Loucy (cell line): ENCODE measurements around the gene SGSM2.

Experiments
- H2AFZ ChIP-seq: fragments of 200-600 bp; sonication (generic); 2 replicates; pipeline ENCODE4 v1.6.0; 2016; ENCODE audit warnings: antibody characterized with exemption, mild to moderate bottlenecking, low read length, moderate library complexity
- H3F3A ChIP-seq: fragments of 200-600 bp; 2 replicates; pipeline ENCODE4 v1.6.0; 2016; ENCODE audit warnings: antibody characterized with exemption, low read depth, mild to moderate bottlenecking
- H3K27me3 ChIP-seq: fragments of 200-600 bp; sonication (generic); 2 replicates; pipeline ENCODE4 v1.6.1; 2014; ENCODE audit warnings: low read length, mild to moderate bottlenecking; ENCODE audit not compliant: insufficient read depth, poor library complexity, severe bottlenecking
- H3K36me3 ChIP-seq: fragments of 200-600 bp; sonication (generic); 2 replicates; pipeline ENCODE4 v1.6.1; 2016; ENCODE audit warnings: low read length; ENCODE audit not compliant: insufficient read depth
- H3K4me1 ChIP-seq: fragments of 200-600 bp; sonication (generic); 2 replicates; pipeline ENCODE4 v1.5.1; 2014; ENCODE audit warnings: low read length, mild to moderate bottlenecking; ENCODE audit not compliant: insufficient read depth, poor library complexity, severe bottlenecking
- H3K4me2 ChIP-seq: fragments of 200-600 bp; sonication (generic); 2 replicates; pipeline ENCODE4 v1.6.0; 2014; ENCODE audit warnings: antibody characterized with exemption, low read length, low read depth, mild to moderate bottlenecking; ENCODE audit not compliant: poor library complexity, severe bottlenecking
- H3K4me3 ChIP-seq: fragments of 200-600 bp; sonication (generic); 2 replicates; pipeline ENCODE4 v1.5.1; 2014; ENCODE audit warnings: low read length, mild to moderate bottlenecking, mixed read lengths; ENCODE audit not compliant: poor library complexity, severe bottlenecking
- H3K79me2 ChIP-seq: fragments of 200-600 bp; sonication (generic); 2 replicates; pipeline ENCODE4 v1.6.1; 2014; ENCODE audit warnings: low read length; ENCODE audit not compliant: insufficient read depth
- H3K9ac ChIP-seq: fragments of 200-600 bp; sonication (generic); 2 replicates; pipeline ENCODE4 v1.6.0; 2014; ENCODE audit warnings: mild to moderate bottlenecking, low read depth, low read length, moderate library complexity; ENCODE audit not compliant: poor library complexity, severe bottlenecking
- H3K9me2 ChIP-seq: fragments of 200-600 bp; sonication (generic); replicated peaks from 2 replicates; pipeline ENCODE4 v1.6.1; 2016; ENCODE audit warnings: low read depth, low read length, mixed read lengths
- H3K9me3 ChIP-seq: fragments of 200-600 bp; sonication (generic); 2 replicates; pipeline ENCODE4 v1.6.1; 2014; ENCODE audit warnings: mild to moderate bottlenecking, antibody characterized with exemption, low read length, low read depth; ENCODE audit not compliant: insufficient read depth
- H4K20me1 ChIP-seq: fragments of 200-600 bp; sonication (generic); 2 replicates; pipeline ENCODE4 v1.6.0; 2014; ENCODE audit warnings: antibody characterized with exemption, low read length, mild to moderate bottlenecking; ENCODE audit not compliant: insufficient read depth, poor library complexity, severe bottlenecking
- CTCF ChIP-seq: fragments of 200-600 bp; sonication (generic); conservative IDR thresholded peaks from 2 replicates; pipeline ENCODE4 v1.5.1; 2014; ENCODE audit warnings: mild to moderate bottlenecking, antibody characterized with exemption, low read length
- EZH2phosphoT487 ChIP-seq: fragments of 200-600 bp; IDR thresholded peaks from 2 replicates; pipeline ENCODE4 v1.6.1; 2018; ENCODE audit warnings: antibody characterized with exemption, mild to moderate bottlenecking, moderate library complexity, borderline replicate concordance

SGSM2 gene

GRCh38 chr17:2419486-2419885 is 82.2 kb downstream of the SGSM2 start:
- H3K9me2 ChIP-seq = no peaks in the 10 kb centered on the region
- H3K9me3 ChIP-seq = no peaks in the 10 kb centered on the region
- no peaks in the 10 kb centered on the region for H3K79me2 ChIP-seq
- no peak overlapping the region for H3K4me2 ChIP-seq
- H3K4me3 ChIP-seq = no peak overlapping the region
- H2AFZ ChIP-seq = no peak overlapping the region
- no peak for TF ChIP-seq CTCF
- no peak for TF ChIP-seq EZH2phosphoT487
- no peaks in the 10 kb centered on the region for H3K4me1 ChIP-seq
- H3K36me3 ChIP-seq = peaks cover 30% of the 10 kb centered on the region; the same call in 1 of the 2 replicates
- H4K20me1 ChIP-seq = peaks cover 3% of the 10 kb centered on the region
- H3K27me3 ChIP-seq = no peaks in the 10 kb centered on the region
- no peaks in the 10 kb centered on the region for H3F3A ChIP-seq
- no peak overlapping the region for H3K9ac ChIP-seq

GRCh38 chr17:2420176-2420575 is 82.9 kb downstream of the SGSM2 start:
- no peak overlapping the region for H2AFZ ChIP-seq
- H3K36me3 ChIP-seq = peaks cover 25% of the 10 kb centered on the region; the same call in 1 of the 2 replicates
- no peaks in the 10 kb centered on the region for H3K4me1 ChIP-seq
- no peaks in the 10 kb centered on the region for H3K79me2 ChIP-seq
- no peak for TF ChIP-seq EZH2phosphoT487
- TF ChIP-seq CTCF = no peak
- H4K20me1 ChIP-seq = peaks cover 3% of the 10 kb centered on the region
- no peaks in the 10 kb centered on the region for H3K27me3 ChIP-seq
- H3K4me3 ChIP-seq = no peak overlapping the region
- no peaks in the 10 kb centered on the region for H3K9me2 ChIP-seq
- no peak overlapping the region for H3K9ac ChIP-seq
- H3K4me2 ChIP-seq = no peak overlapping the region
- no peaks in the 10 kb centered on the region for H3K9me3 ChIP-seq
- H3F3A ChIP-seq = no peaks in the 10 kb centered on the region

- Histone ChIP-seq H3F3A (no peaks in the 10 kb centered on the region), H2AFZ (no peak overlapping the region), H3K79me2 (no peaks in the 10 kb centered on the region), H3K27me3 (no peaks in the 10 kb centered on the region), H3K9me3 (no peaks in the 10 kb centered on the region), H3K9me2 (no peaks in the 10 kb centered on the region), H3K36me3 (peaks cover 27% of the 10 kb centered on the region; the same call in 1 of the 2 replicates), H3K9ac (no peak overlapping the region), H3K4me1 (no peaks in the 10 kb centered on the region), H3K4me3 (no peak overlapping the region), H3K4me2 (no peak overlapping the region), H4K20me1 (no peaks in the 10 kb centered on the region)
- TF ChIP-seq CTCF (peak; percentile 26; the same call in 1 of the 2 replicates), EZH2phosphoT487 (no peak)
These were observed 84.2 kb downstream of the SGSM2 start for GRCh38 chr17:2421315-2422147.
